ENCODE data around the gene GTF3C1.

GTF3C1 gene

GRCh38 chr16:27539636-27540035 lies 10.1 kb downstream of the GTF3C1 start:
- Mint-ChIP-seq H3K9me3 (no peaks in the 10 kb centered on the region), H3K4me1 (peaks cover 10% of the 10 kb centered on the region), H3K27ac (peak overlapping the region in 1 of 2 donors; percentile 22), H3K27me3 (no peaks in the 10 kb centered on the region), H3K4me3 (no peak overlapping the region)
- no peak for ATAC-seq
- no peak for DNase-seq

GRCh38 chr16:27539120-27539519 lies 10.6 kb downstream of the GTF3C1 start:
- no peaks in the 10 kb centered on the region for H3K9me3 Mint-ChIP-seq

GRCh38 chr16:27538528-27538927 lies 11.2 kb downstream of the GTF3C1 start:
- no peak for ATAC-seq
- Mint-ChIP-seq H3K27ac (peak overlapping the region in 1 of 2 donors; percentile 71), H3K4me3 (no peak overlapping the region), H3K27me3 (no peaks in the 10 kb centered on the region), H3K9me3 (no peaks in the 10 kb centered on the region), H3K4me1 (peaks cover 10% of the 10 kb centered on the region)
- no peak for DNase-seq

More at GRCh38 chr16:27539120-27539519, 10.6 kb downstream of the GTF3C1 start:
- ATAC-seq (peak; percentile 50), DNase-seq (no peak)
- H3K4me1 Mint-ChIP-seq: peaks cover 10% of the 10 kb centered on the region
- H3K4me3 Mint-ChIP-seq: no peak overlapping the region
- H3K27ac Mint-ChIP-seq: peak overlapping the region in 1 of 2 donors; percentile 64
- H3K27me3 Mint-ChIP-seq: no peaks in the 10 kb centered on the region

- Mint-ChIP-seq H3K4me1 (peaks cover 8% of the 10 kb centered on the region), H3K27ac (no peak overlapping the region), H3K4me3 (no peak overlapping the region), H3K9me3 (no peaks in the 10 kb centered on the region), H3K27me3 (no peaks in the 10 kb centered on the region)
- ATAC-seq (no peak), DNase-seq (no peak)
Observed at GRCh38 chr16:27534256-27534655, 15.5 kb downstream of the GTF3C1 start.

DNA sequence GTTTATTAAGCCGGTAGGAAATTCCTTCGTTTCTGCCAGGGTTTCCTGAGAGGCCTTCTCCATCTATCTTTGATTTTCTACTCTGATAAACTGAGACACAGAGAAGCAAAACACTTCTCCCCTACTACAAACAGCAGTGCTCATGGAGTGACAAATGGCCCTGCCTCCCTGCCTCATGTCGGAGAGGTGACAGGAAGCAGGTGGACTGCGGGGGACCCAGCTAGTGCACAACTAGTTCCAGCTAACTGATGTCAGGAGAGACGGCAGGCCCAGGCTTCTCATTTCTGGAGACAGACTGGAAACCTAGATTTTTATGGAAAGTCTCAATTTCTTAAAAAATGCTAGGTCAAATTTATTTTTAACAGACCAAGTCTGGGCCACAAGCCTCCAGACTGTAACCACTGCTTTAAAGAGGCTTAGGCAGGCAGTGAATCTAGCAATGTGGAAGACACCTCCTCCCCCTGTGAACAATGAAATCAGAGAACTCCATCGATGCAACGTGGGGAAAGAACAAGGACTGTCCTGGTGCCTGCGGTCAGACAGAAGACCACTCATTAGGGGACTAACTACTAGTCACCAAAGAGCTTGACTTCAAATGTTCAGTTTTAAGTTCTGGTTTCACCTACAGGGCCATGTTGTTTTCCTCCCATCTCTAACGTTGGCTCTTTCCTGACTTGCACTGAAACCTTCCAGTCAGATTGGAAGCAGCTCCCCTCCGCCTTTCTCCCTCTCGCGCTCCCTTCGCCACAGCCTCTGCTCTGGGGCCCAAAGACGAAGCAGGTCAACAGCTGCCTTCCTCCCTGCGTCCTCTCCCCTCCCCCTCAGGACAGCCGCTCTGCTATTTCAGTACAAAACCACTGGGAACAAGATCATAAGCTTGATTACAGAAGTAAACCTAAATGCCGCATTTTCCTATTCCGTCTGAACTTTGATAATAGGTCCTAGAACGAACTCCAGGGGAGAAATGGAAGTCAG lies 17.6 kb downstream of the GTF3C1 start:
- Mint-ChIP-seq H3K4me3 (no peak overlapping the region), H3K27ac (no peak overlapping the region)

DNA sequence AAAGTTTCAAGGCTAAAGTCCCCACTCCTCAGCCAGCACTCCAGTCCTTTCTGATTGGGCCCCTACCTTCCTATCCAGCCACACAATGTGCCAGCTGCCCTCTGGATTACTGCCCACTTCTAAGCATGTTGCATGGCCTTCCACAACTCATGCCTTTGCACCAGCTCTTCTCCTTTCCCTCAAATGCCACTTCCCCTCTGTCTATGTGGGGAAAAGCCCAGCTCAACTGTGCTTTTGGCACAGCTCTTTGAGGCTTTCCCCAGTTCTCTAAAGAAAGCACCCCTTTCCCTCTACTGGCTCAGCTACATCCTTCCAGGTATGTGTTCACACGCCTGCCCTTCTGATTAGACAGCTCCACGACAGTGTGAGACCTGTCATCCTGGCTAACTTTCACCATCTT lies 18.5 kb downstream of the GTF3C1 start:
- H3K27ac Mint-ChIP-seq: peak overlapping the region in 1 of 2 donors; percentile 20
- no peaks in the 10 kb centered on the region for H3K9me3 Mint-ChIP-seq
- no peaks in the 10 kb centered on the region for H3K27me3 Mint-ChIP-seq
- no peak overlapping the region for H3K4me3 Mint-ChIP-seq
- H3K4me1 Mint-ChIP-seq: peaks cover 6% of the 10 kb centered on the region
- ATAC-seq (no peak), DNase-seq (no peak)

More for the DNA sequence above, 17.6 kb downstream of the GTF3C1 start:
- Mint-ChIP-seq H3K4me1 (peaks cover 6% of the 10 kb centered on the region), H3K27me3 (no peaks in the 10 kb centered on the region), H3K9me3 (no peaks in the 10 kb centered on the region)
- DNase-seq (no peak), ATAC-seq (no peak)

GRCh38 chr16:27529962-27530361 lies 19.8 kb downstream of the GTF3C1 start:
- no peak for DNase-seq
- peaks cover 6% of the 10 kb centered on the region for H3K4me1 Mint-ChIP-seq

DNA sequence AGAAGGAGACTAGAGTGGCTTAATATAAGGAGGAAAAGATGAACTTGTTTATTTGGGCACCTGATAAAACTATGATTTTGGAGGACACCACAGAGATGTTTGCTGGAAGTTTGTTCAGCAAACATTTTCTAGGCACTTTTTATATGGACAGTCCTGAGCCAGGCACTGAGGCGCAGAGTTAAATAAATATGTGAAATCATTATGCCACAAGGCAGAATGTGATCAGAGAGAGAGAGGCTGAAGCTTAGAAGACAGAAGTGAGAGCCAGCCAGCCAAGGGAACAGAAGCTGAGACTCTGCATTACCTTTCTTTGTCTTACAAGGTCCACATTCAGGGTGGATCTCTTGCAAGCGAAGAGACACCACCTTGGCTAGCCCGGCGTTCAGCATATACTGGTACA lies 21.4 kb downstream of the GTF3C1 start:
- peaks cover 6% of the 10 kb centered on the region for H3K4me1 Mint-ChIP-seq
- DNase-seq (no peak), ATAC-seq (no peak)
- no peak overlapping the region for H3K27ac Mint-ChIP-seq
- H3K27me3 Mint-ChIP-seq: no peaks in the 10 kb centered on the region
- H3K9me3 Mint-ChIP-seq: no peaks in the 10 kb centered on the region
- H3K4me3 Mint-ChIP-seq: no peak overlapping the region

More at GRCh38 chr16:27529962-27530361, 19.8 kb downstream of the GTF3C1 start:
- H3K9me3 Mint-ChIP-seq: no peaks in the 10 kb centered on the region
- H3K27ac Mint-ChIP-seq: no peak overlapping the region
- no peak overlapping the region for H3K4me3 Mint-ChIP-seq
- no peaks in the 10 kb centered on the region for H3K27me3 Mint-ChIP-seq
- no peak for ATAC-seq

GRCh38 chr16:27526180-27526579 lies 23.5 kb downstream of the GTF3C1 start:
- DNase-seq (no peak), ATAC-seq (no peak)
- Mint-ChIP-seq H3K27me3 (no peaks in the 10 kb centered on the region), H3K27ac (no peak overlapping the region), H3K4me1 (no peaks in the 10 kb centered on the region), H3K9me3 (no peaks in the 10 kb centered on the region), H3K4me3 (no peak overlapping the region)

GRCh38 chr16:27522173-27522707 lies 27.5 kb downstream of the GTF3C1 start:
- Mint-ChIP-seq H3K27me3 (no peaks in the 10 kb centered on the region), H3K4me1 (no peaks in the 10 kb centered on the region), H3K4me3 (no peak overlapping the region), H3K27ac (peak overlapping the region in 1 of 2 donors; percentile 15), H3K9me3 (no peaks in the 10 kb centered on the region)
- ATAC-seq (no peak), DNase-seq (no peak)

- no peaks in the 10 kb centered on the region for H3K9me3 Mint-ChIP-seq
- no peak overlapping the region for H3K4me3 Mint-ChIP-seq
- DNase-seq (no peak), ATAC-seq (no peak)
- H3K27ac Mint-ChIP-seq: peak overlapping the region; percentile 6 to 78
- H3K4me1 Mint-ChIP-seq: no peaks in the 10 kb centered on the region
- H3K27me3 Mint-ChIP-seq: no peaks in the 10 kb centered on the region
Observed at GRCh38 chr16:27520982-27521673, 28.6 kb downstream of the GTF3C1 start.

GRCh38 chr16:27518226-27518625 lies 31.5 kb downstream of the GTF3C1 start:
- no peak for DNase-seq
- Mint-ChIP-seq H3K9me3 (no peaks in the 10 kb centered on the region), H3K27me3 (no peaks in the 10 kb centered on the region), H3K27ac (no peak overlapping the region), H3K4me1 (no peaks in the 10 kb centered on the region), H3K4me3 (no peak overlapping the region)
- ATAC-seq: no peak

DNA sequence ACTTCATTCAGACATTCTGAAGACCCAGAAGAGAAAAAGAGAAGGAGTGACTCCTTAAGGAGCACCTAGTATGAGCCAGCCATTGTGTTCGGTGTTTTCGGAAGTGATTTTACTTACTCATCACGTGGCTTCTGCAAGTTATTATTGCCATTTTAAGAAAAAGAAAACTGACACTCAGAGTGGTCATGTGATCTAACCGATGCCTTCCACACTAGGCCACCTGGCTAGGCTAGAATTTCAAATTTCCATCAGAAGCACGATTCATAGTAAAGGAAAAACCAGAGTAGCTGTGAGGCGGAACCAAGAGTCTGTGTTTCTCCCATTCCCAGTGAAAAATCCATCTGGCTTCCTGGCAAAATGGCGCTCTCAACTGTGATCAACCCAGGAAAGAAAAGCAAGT lies 32.0 kb downstream of the GTF3C1 start:
- no peak for ATAC-seq
- Mint-ChIP-seq H3K9me3 (no peaks in the 10 kb centered on the region), H3K4me1 (no peaks in the 10 kb centered on the region)

GRCh38 chr16:27516365-27516764 lies 33.3 kb downstream of the GTF3C1 start:
- DNase-seq: no peak
- no peaks in the 10 kb centered on the region for H3K9me3 Mint-ChIP-seq
- no peak overlapping the region for H3K27ac Mint-ChIP-seq
- no peaks in the 10 kb centered on the region for H3K27me3 Mint-ChIP-seq
- H3K4me1 Mint-ChIP-seq: no peaks in the 10 kb centered on the region
- no peak for ATAC-seq
- no peak overlapping the region for H3K4me3 Mint-ChIP-seq

More for the DNA sequence above, 32.0 kb downstream of the GTF3C1 start:
- Mint-ChIP-seq H3K27me3 (no peaks in the 10 kb centered on the region), H3K27ac (no peak overlapping the region), H3K4me3 (no peak overlapping the region)
- DNase-seq: no peak

DNA sequence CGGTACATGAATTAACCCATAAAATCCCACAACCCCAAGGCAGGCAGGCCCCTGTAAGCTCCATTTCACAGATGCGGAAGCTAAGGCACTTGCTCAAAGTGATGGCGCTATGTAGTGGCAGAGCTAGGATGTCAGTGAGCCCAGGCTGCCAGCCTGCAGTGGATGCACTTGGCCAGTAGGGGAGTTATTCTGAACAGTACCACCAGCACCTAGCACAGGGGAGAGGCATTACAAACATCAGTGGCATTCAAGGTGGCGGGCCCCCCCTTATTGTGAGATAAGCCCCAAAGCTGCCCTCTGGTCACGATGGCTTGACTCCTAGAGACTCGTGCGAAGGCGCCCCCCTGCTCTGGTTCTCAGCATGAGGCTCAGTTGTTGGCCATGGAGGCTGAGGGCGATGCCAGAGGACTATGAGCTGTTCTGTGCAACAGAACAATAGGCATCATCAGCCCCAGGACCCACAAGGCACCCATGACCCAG lies 33.8 kb downstream of the GTF3C1 start:
- peak; percentile 69 for ATAC-seq

More for the DNA sequence above, 33.8 kb downstream of the GTF3C1 start:
- no peak overlapping the region for H3K4me3 Mint-ChIP-seq
- H3K4me1 Mint-ChIP-seq: no peaks in the 10 kb centered on the region
- DNase-seq: peak; percentile 7 to 19
- peak overlapping the region in 1 of 2 donors; percentile 68 for H3K27ac Mint-ChIP-seq
- no peaks in the 10 kb centered on the region for H3K9me3 Mint-ChIP-seq
- H3K27me3 Mint-ChIP-seq: no peaks in the 10 kb centered on the region
